HepG2 (cell line): ENCODE data around the gene HIPK4.

Experiments
- FOXK2 ChIP-seq: fragments of 450-650 bp; IDR thresholded peaks from 2 replicates; pipeline ENCODE4 v1.6.1; 2016
- TF ChIP-seq, protein P1 (sequence below): sonication (generic); formaldehyde crosslinking; IDR thresholded peaks from 2 replicates; pipeline ENCODE4 v1.5.0; 2020; ENCODE audit warnings: mild to moderate bottlenecking, missing genetic modification reagents, moderate library complexity

DNA sequence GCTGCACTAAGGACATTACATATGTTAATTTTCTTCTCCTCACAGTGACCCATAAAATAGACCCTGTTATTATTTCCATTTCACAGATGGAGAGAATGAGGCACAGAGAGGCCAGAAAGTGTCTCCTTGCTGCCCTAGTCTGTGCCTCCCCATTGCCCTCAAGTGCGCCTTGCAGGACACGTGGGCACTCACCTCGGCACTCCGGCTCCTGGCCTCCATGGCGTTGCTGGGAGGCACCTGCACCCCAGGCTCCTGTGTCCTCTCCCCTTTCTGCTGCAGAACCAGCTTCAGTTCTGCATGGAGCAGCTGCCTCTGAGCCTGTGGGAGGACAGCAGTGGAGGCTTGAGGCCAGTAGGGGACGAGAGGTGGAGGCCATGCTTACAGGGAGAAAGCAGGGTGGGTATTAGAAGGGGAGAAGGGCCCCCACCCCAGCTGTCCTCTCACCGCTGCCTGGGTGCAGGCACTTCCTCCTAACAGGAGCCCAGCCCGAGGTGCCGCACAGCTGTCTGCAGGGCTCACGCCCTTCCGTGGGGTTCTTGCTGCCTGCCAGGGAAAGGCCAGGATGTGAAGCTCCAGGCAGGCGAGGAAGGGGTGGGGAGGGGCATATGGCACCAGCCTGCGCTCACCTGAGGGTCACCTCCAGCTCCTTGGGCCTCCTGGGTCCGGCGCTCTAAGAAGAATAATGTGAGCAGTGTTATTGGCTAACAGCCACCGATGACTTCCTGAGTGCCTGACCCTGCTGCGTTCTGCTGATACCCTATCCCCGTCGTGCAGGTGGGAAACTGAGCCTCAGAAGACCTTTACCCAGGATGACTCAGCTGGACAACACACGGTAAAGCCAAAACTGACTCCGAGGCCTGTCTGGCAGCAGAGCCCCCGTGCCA is 18.0 kb upstream of the HIPK4 start:
- TF ChIP-seq FOXK2: no peak
- TF ChIP-seq, protein P1, sequence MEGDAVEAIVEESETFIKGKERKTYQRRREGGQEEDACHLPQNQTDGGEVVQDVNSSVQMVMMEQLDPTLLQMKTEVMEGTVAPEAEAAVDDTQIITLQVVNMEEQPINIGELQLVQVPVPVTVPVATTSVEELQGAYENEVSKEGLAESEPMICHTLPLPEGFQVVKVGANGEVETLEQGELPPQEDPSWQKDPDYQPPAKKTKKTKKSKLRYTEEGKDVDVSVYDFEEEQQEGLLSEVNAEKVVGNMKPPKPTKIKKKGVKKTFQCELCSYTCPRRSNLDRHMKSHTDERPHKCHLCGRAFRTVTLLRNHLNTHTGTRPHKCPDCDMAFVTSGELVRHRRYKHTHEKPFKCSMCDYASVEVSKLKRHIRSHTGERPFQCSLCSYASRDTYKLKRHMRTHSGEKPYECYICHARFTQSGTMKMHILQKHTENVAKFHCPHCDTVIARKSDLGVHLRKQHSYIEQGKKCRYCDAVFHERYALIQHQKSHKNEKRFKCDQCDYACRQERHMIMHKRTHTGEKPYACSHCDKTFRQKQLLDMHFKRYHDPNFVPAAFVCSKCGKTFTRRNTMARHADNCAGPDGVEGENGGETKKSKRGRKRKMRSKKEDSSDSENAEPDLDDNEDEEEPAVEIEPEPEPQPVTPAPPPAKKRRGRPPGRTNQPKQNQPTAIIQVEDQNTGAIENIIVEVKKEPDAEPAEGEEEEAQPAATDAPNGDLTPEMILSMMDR (CRISPR knock-in tag): no peak
